Stimulated activated CD8-positive, alpha-beta memory T cell treated with anti-CD3 and anti-CD28 coated beads, Interleukin-4, amount 100 ng/mL, for 4 hours (primary cell): ENCODE measurements around the gene FOLR1.
"Not testable (repeated sequence)": the region's sequence is repeated elsewhere in the genome, so short reads cannot be mapped to it uniquely, and the experiment has no call there.

Source experiments
- DNase-seq, 2 donors: peaks; one replicate each; pipeline ENCODE4 v3.0.0-alpha.2; 2020; ENCODE audit warnings: low read depth in 2 of 2, low spot score in 1 of 2

The FOLR1 gene

GRCh38 chr11:72191961-72192381 is at the start of gene FOLR1:
FOLR1 (plus strand) TSS chr11:72192140; CDS start chr11:72192174, 34 bp downstream.
- DNase-seq: no peak

- not testable (repeated sequence) for DNase-seq
Observed at GRCh38 chr11:72142543-72142942, 49.4 kb upstream of the FOLR1 start.

GRCh38 chr11:72144807-72145565 is 47.0 kb upstream of the FOLR1 start:
- DNase-seq: no peak

DNA sequence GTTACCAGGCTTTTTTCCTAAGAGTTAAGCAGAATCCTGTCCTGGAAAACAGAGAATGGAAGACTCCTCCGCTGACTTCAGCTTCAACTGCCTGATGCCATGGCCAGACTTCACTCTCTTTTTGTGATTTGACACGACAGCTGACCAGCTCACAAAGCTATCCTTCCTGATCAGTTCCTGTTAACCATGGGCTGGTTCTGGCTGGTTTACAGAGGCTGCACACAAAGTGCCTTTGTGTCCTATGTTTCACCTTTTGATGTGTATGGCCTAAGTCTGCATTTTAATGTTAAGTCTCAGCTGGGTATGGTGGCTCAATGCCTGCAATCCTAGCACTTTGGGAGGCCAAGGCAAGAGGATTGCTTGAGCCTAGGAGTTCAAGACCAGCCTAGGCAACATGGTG is 45.3 kb upstream of the FOLR1 start:
- no peak for DNase-seq

GRCh38 chr11:72150882-72151281 is 41.1 kb upstream of the FOLR1 start:
- no peak for DNase-seq

DNA sequence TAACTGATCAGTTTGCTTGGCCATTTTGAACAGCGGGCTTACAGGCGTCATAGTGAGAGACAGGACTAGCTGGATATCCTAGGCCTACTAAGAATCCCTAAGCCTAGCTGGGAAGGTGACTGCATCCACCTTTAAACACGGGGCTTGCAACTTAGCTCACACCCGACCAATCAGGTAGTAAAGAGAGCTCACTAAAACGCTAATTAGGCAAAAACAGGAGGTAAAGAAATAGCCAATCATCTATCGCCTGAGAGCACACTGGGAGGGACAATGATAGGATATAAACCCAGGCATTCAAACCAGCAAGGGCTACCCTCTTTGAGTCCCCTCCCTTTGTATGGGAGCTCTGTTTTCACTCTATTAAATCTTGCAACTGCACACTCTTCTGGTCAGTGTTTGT is 38.1 kb upstream of the FOLR1 start:
- DNase-seq: not testable (repeated sequence)

- DNase-seq: no peak
Observed at GRCh38 chr11:72154816-72155215, 37.1 kb upstream of the FOLR1 start.

DNA sequence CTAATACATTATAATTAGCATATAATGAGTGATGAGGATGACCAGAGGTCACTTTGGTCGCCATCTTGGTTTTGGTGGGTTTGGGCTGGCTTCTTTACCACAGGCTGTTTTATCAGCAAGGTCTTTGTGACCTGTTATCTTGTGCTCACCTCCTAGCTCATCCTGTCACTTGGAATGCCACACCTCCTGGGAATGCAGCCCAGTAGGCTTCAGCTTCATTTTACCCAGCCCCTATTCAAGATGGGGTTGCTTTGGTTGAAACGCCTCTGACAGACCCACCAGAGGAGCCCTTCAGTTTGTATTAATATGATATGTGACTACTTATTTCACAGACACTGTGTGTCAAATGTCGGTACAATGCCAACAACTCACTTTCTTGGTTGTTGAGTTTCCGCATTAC is 36.2 kb upstream of the FOLR1 start:
- DNase-seq: no peak

- no peak for DNase-seq
Observed at GRCh38 chr11:72157131-72157530, 34.8 kb upstream of the FOLR1 start.

- no peak for DNase-seq
Observed at GRCh38 chr11:72160319-72160718, 31.6 kb upstream of the FOLR1 start.

- DNase-seq: no peak
Observed at GRCh38 chr11:72162891-72163492, 28.9 kb upstream of the FOLR1 start.

- DNase-seq: not testable (repeated sequence)
Observed at GRCh38 chr11:72164187-72164586, 27.8 kb upstream of the FOLR1 start.

- not testable (repeated sequence) for DNase-seq
Observed at GRCh38 chr11:72169046-72169555, 22.8 kb upstream of the FOLR1 start.

GRCh38 chr11:72169754-72170153 is 22.2 kb upstream of the FOLR1 start:
- not testable (repeated sequence) for DNase-seq

DNA sequence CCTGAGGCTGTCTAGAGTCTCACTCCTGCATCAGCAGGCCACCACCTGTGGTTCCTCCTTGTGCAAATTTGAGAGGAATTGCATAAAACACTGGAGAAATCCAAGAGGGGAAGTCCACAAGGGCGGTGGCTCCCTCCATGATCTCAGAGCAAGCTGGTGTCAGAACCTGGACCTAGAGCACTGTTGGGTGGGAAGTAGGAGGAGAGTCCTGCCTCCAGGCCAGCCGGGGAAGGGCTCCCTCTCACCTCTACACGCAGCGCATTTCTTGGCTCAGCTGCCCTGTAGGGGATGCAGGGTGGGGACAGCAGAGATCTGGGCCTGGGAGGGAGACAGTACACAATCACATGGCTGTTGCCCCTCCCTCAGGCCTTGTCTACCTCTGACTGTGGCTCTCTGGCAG is 19.9 kb upstream of the FOLR1 start:
- not testable (repeated sequence) for DNase-seq

GRCh38 chr11:72173291-72173690 is 18.6 kb upstream of the FOLR1 start:
- DNase-seq: no peak

GRCh38 chr11:72174302-72175070 is 17.5 kb upstream of the FOLR1 start:
- DNase-seq: no peak

DNA sequence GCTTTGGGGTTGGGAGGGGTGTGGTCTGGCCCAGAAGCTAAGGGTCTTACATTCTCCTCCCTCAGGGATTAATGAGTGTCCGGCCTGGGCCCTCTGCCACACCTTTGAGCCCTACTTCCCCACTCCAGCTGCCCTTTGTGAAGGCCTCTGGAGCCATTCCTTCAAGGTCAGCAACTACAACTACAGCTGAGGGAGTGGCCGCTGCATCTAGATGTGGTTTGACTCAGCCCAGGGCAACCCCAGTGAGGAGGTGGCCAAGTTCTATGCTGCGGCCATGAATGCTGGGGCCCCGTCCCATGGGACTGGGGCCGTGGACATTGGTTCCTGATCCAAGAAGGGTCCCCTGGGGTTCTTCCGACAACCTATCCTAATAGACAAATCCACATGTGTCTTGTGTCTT is 14.3 kb upstream of the FOLR1 start:
- no peak for DNase-seq

GRCh38 chr11:72179049-72179803 is 12.7 kb upstream of the FOLR1 start:
- no peak for DNase-seq

- no peak for DNase-seq
Observed at GRCh38 chr11:72179804-72180396, 12.0 kb upstream of the FOLR1 start.
